Measurements from ENCODE around the gene RXYLT1. TPM values are rescaled to one million over a fixed set of nuclear protein-coding genes. Genes with fewer than 3 reads are reported as not detected.

The RXYLT1 gene
- total RNA-seq, 4 donors from 2014 or later, result 4.5 to 29.9 (median 14.4) TPM

GRCh38 chr12:63826006-63826585, 46.4 kb downstream of the RXYLT1 start:
- 13 to 27% methylated on average over 4 of the region's 4 CpGs for WGBS, 2 donors (ENCODE audit: low coverage in 1 of 2)
- DNase-seq, result no peak

GRCh38 chr12:63828867-63829266, 49.2 kb downstream of the RXYLT1 start:
- Histone ChIP-seq H3K36me3 (no peaks in the 10 kb centered on the region), H3K4me1 (no peaks in the 10 kb centered on the region), H3K27me3 (no peaks in the 10 kb centered on the region), H3K27ac (no peak overlapping the region), H3K4me3 (no peak overlapping the region), H3K9me3 (no peaks in the 10 kb centered on the region)
- in situ Hi-C loops (cut with MboI; ENCODE audit: low pct_ligation_motif_present in 1 of 4, low pct_unique_long_range_greater_than_20kb in 1 of 4, low sequenced_read_pairs in 3 of 4), result loop anchor here in 3 of 4 donors (25.0 kb wide), 2 partner anchors 558 to 583 kb away; partner anchors contain the start of genes C12orf56 (in 2 of the 3) and XPOT (in 1 of the 3)
- WGBS, 2 donors (ENCODE audit: low coverage in 1 of 2), result 85 to 89% methylated on average over 2 of the region's 2 CpGs
- intact Hi-C loops (cut with DNase I; ENCODE audit: low total_unique reads), result no loop called here
- no peak for DNase-seq
- TF ChIP-seq POLR2A (IDR thresholded peaks at IDR 0.05) (no peak), CTCF (IDR thresholded peaks at IDR 0.05) (no peak)

More at GRCh38 chr12:63826006-63826585, 46.4 kb downstream of the RXYLT1 start:
- TF ChIP-seq CTCF (IDR thresholded peaks at IDR 0.05), result peak; percentile 61 to 75 (median 66)
- no peak for TF ChIP-seq POLR2AphosphoS5 (IDR thresholded peaks at IDR 0.05)
- TF ChIP-seq EP300 (IDR thresholded peaks at IDR 0.05; ENCODE audit: low read depth), result no peak
- no peak for TF ChIP-seq POLR2A (IDR thresholded peaks at IDR 0.05)
- Histone ChIP-seq H3K27me3 (no peaks in the 10 kb centered on the region), H3K9me3 (no peaks in the 10 kb centered on the region), H3K4me3 (no peak overlapping the region), H3K27ac (no peak overlapping the region), H3K36me3 (no peaks in the 10 kb centered on the region), H3K4me1 (no peaks in the 10 kb centered on the region)
- in situ Hi-C loops (cut with MboI; ENCODE audit: low pct_ligation_motif_present in 1 of 4, low pct_unique_long_range_greater_than_20kb in 1 of 4, low sequenced_read_pairs in 3 of 4), result loop anchor here in 3 of 4 donors (25.0 kb wide), 2 partner anchors 561 to 586 kb away; partner anchors contain the start of genes C12orf56 (in 2 of the 3) and XPOT (in 1 of the 3)
- intact Hi-C loops (cut with DNase I; ENCODE audit: low total_unique reads), result no loop called here

GRCh38 chr12:63836046-63836445, 56.3 kb downstream of the RXYLT1 start:
- H3K9me3 ChIP-seq, result no peaks in the 10 kb centered on the region
- no peak for TF ChIP-seq POLR2AphosphoS5 (IDR thresholded peaks at IDR 0.05)
- no peak for TF ChIP-seq POLR2A (IDR thresholded peaks at IDR 0.05)
- TF ChIP-seq CTCF (IDR thresholded peaks at IDR 0.05), result no peak
- TF ChIP-seq EP300 (IDR thresholded peaks at IDR 0.05; ENCODE audit: low read depth), result no peak
- H3K27me3 ChIP-seq, result no peaks in the 10 kb centered on the region
- no peak for DNase-seq
- no peak overlapping the region for H3K4me3 ChIP-seq
- WGBS, 2 donors (ENCODE audit: low coverage in 1 of 2), result 64 to 77% methylated on average over 2 of the region's 2 CpGs
- H3K4me1 ChIP-seq, result no peaks in the 10 kb centered on the region
- intact Hi-C loops (cut with DNase I; ENCODE audit: low total_unique reads) (no loop called here), in situ Hi-C loops (cut with MboI; ENCODE audit: low pct_ligation_motif_present in 1 of 4, low pct_unique_long_range_greater_than_20kb in 1 of 4, low sequenced_read_pairs in 3 of 4) (loop anchor here (5.0 to 25.0 kb wide), 5 partner anchors 409 to 576 kb away; partner anchors contain the start of genes C12orf56 (in 2 of the 4) and XPOT (in 1 of the 4))
- no peak overlapping the region for H3K27ac ChIP-seq
- H3K36me3 ChIP-seq, result no peaks in the 10 kb centered on the region

- intact Hi-C loops (cut with DNase I; ENCODE audit: low total_unique reads), result no loop called here
- 81 to 88% methylated on average over 3 of the region's 3 CpGs for whole genome bisulfite sequencing, 2 donors (ENCODE audit: low coverage in 1 of 2)
- Histone ChIP-seq H3K9me3 (no peaks in the 10 kb centered on the region), H3K4me1 (no peaks in the 10 kb centered on the region), H3K27ac (no peak overlapping the region), H3K36me3 (no peaks in the 10 kb centered on the region), H3K4me3 (no peak overlapping the region), H3K27me3 (no peaks in the 10 kb centered on the region)
- in situ Hi-C loops (cut with MboI; ENCODE audit: low pct_ligation_motif_present in 1 of 4, low pct_unique_long_range_greater_than_20kb in 1 of 4, low sequenced_read_pairs in 3 of 4), result loop anchor here (5.0 to 25.0 kb wide), 5 partner anchors 408 to 575 kb away; partner anchors contain the start of genes C12orf56 (in 2 of the 4) and XPOT (in 1 of the 4)
- no peak for TF ChIP-seq CTCF (IDR thresholded peaks at IDR 0.05)
- no peak for DNase-seq
These were observed 57.2 kb downstream of the RXYLT1 start for GRCh38 chr12:63836936-63837335.

All from transverse colon (tissue), 4 donors.